ENCODE data around the gene PLEKHN1.
A peak's percentile ranks its signal among the peaks of the same experiment; 100 is the strongest.

PLEKHN1 gene

GRCh38 chr1:996851-997712 lies 30.8 kb downstream of the PLEKHN1 start:
- peaks cover 48% of the 10 kb centered on the region for H3K4me1 ChIP-seq
- H3K9me3 ChIP-seq: no peaks in the 10 kb centered on the region
- no peak for TF ChIP-seq Cebpa-rat (IDR thresholded peaks at IDR 0.05)
- no peak overlapping the region for H3K4me3 ChIP-seq
- H4K20me1 ChIP-seq: peaks cover 50% of the 10 kb centered on the region
- no peak overlapping the region for H3K27ac ChIP-seq
- no peak overlapping the region for H3K4me2 ChIP-seq
- H3K27me3 ChIP-seq: peaks cover 84% of the 10 kb centered on the region
- no peak overlapping the region for H3K9ac ChIP-seq
- H3K36me3 ChIP-seq: no peaks in the 10 kb centered on the region

GRCh38 chr1:997713-997992 lies 31.4 kb downstream of the PLEKHN1 start:
- Histone ChIP-seq H3K4me1 (peaks cover 54% of the 10 kb centered on the region), H3K27me3 (peaks cover 90% of the 10 kb centered on the region), H4K20me1 (peaks cover 56% of the 10 kb centered on the region), H3K4me2 (no peak overlapping the region), H3K9ac (no peak overlapping the region), H3K4me3 (no peak overlapping the region), H3K9me3 (no peaks in the 10 kb centered on the region), H3K36me3 (no peaks in the 10 kb centered on the region), H3K27ac (no peak overlapping the region)
- TF ChIP-seq Cebpa-rat (IDR thresholded peaks at IDR 0.05): no peak

GRCh38 chr1:997993-998744 lies 31.9 kb downstream of the PLEKHN1 start:
- no peak overlapping the region for H3K27ac ChIP-seq
- peaks cover 59% of the 10 kb centered on the region for H3K4me1 ChIP-seq
- H3K9me3 ChIP-seq: no peaks in the 10 kb centered on the region
- peaks cover 95% of the 10 kb centered on the region for H3K27me3 ChIP-seq
- no peaks in the 10 kb centered on the region for H3K36me3 ChIP-seq
- no peak overlapping the region for H3K9ac ChIP-seq
- peaks cover 61% of the 10 kb centered on the region for H4K20me1 ChIP-seq
- H3K4me3 ChIP-seq: peak overlapping the region; percentile 70; the same call in 1 of the 2 replicates
- peak overlapping the region; percentile 88 for H3K4me2 ChIP-seq
- no peak for TF ChIP-seq Cebpa-rat (IDR thresholded peaks at IDR 0.05)

- Histone ChIP-seq H3K36me3 (no peaks in the 10 kb centered on the region), H3K4me2 (peak overlapping the region; percentile 88), H3K4me3 (peak overlapping the region; percentile 70), H3K9ac (peak overlapping the region; percentile 60), H3K27me3 (peaks cover 100% of the 10 kb centered on the region), H3K27ac (no peak overlapping the region), H3K9me3 (no peaks in the 10 kb centered on the region), H3K4me1 (peaks cover 59% of the 10 kb centered on the region), H4K20me1 (peaks cover 65% of the 10 kb centered on the region)
- TF ChIP-seq Cebpa-rat (IDR thresholded peaks at IDR 0.05): no peak
These were observed 32.4 kb downstream of the PLEKHN1 start for GRCh38 chr1:998745-998994.

- H3K9ac ChIP-seq: peak overlapping the region; percentile 60
- H3K27me3 ChIP-seq: peaks cover 99% of the 10 kb centered on the region
- peaks cover 65% of the 10 kb centered on the region for H4K20me1 ChIP-seq
- peaks cover 63% of the 10 kb centered on the region for H3K4me1 ChIP-seq
- no peak for TF ChIP-seq Cebpa-rat (IDR thresholded peaks at IDR 0.05)
- H3K27ac ChIP-seq: no peak overlapping the region
- H3K4me3 ChIP-seq: peak overlapping the region; percentile 70
- no peaks in the 10 kb centered on the region for H3K36me3 ChIP-seq
- H3K4me2 ChIP-seq: peak overlapping the region; percentile 88
- no peaks in the 10 kb centered on the region for H3K9me3 ChIP-seq
These were observed 32.9 kb downstream of the PLEKHN1 start for GRCh38 chr1:998995-999724.

- peak within 1 kb of the TSS; percentile 55; the same call in 1 of the 2 replicates for H3K27ac ChIP-seq
- H3K4me1 ChIP-seq: peaks cover 70% of the 10 kb centered on the region
- no peaks in the 10 kb centered on the region for H3K9me3 ChIP-seq
- no peaks in the 10 kb centered on the region for H3K36me3 ChIP-seq
- H3K27me3 ChIP-seq: peaks cover 97% of the 10 kb centered on the region
- H4K20me1 ChIP-seq: peaks cover 65% of the 10 kb centered on the region
- peak within 1 kb of the TSS; percentile 70 for H3K4me3 ChIP-seq
- TF ChIP-seq Cebpa-rat (IDR thresholded peaks at IDR 0.05): no peak
- H3K4me2 ChIP-seq: peak within 1 kb of the TSS; percentile 88
- H3K9ac ChIP-seq: peak within 1 kb of the TSS; percentile 65
These were observed 33.6 kb downstream of the PLEKHN1 start, which contains the start of gene HES4 for GRCh38 chr1:999725-1000356. TSS of gene HES4 (minus strand) at chr1:1000097. CDS start at chr1:999973, 124 bp downstream.

GRCh38 chr1:1000357-1001056 lies 34.2 kb downstream of the PLEKHN1 start:
- H3K4me2 ChIP-seq: peak overlapping the region; percentile 88
- peaks cover 91% of the 10 kb centered on the region for H3K27me3 ChIP-seq
- H4K20me1 ChIP-seq: peaks cover 65% of the 10 kb centered on the region
- H3K9me3 ChIP-seq: no peaks in the 10 kb centered on the region
- peak overlapping the region; percentile 70 for H3K4me3 ChIP-seq
- H3K36me3 ChIP-seq: no peaks in the 10 kb centered on the region
- peak overlapping the region; percentile 55; the same call in 1 of the 2 replicates for H3K27ac ChIP-seq
- TF ChIP-seq Cebpa-rat (IDR thresholded peaks at IDR 0.05): peak; percentile 66
- H3K9ac ChIP-seq: peak overlapping the region; percentile 65
- H3K4me1 ChIP-seq: peaks cover 76% of the 10 kb centered on the region

GRCh38 chr1:1001057-1001783 lies 34.9 kb downstream of the PLEKHN1 start:
- peaks cover 83% of the 10 kb centered on the region for H3K4me1 ChIP-seq

More at GRCh38 chr1:1001057-1001783, 34.9 kb downstream of the PLEKHN1 start:
- Histone ChIP-seq H3K4me2 (peak overlapping the region; percentile 88), H3K27ac (peak overlapping the region; percentile 55; the same call in 1 of the 2 replicates), H3K9me3 (no peaks in the 10 kb centered on the region), H3K27me3 (peaks cover 84% of the 10 kb centered on the region), H3K36me3 (no peaks in the 10 kb centered on the region), H4K20me1 (peaks cover 65% of the 10 kb centered on the region), H3K9ac (peak overlapping the region; percentile 65; the same call in 1 of the 2 replicates), H3K4me3 (peak overlapping the region; percentile 70)
- TF ChIP-seq Cebpa-rat (IDR thresholded peaks at IDR 0.05): no peak; the same call in 1 of the 2 replicates

Measured in BLaER1 (cell line).